ENCODE results near the gene ANKRD49.
A peak's percentile ranks its signal among the peaks of the same experiment; 100 is the strongest.

Gene ANKRD49

GRCh38 chr11:94543695-94544645 is 50.2 kb downstream of the ANKRD49 start, which contains the start of gene FUT4:
Gene FUT4 (plus strand): TSS chr11:94543921. CDS start chr11:94544134, 213 bp downstream.
- no peak for FAIRE-seq
- DNase-seq (ENCODE audit: low spot score), result peak; percentile 78

GRCh38 chr11:94544646-94545263 is 51.0 kb downstream of the ANKRD49 start:
- DNase-seq (ENCODE audit: low spot score) (peak; percentile 18), FAIRE-seq (no peak)

- peak; percentile 8 for DNase-seq (ENCODE audit: low spot score)
- no peak for FAIRE-seq
Measured at GRCh38 chr11:94545264-94546161, 51.7 kb downstream of the ANKRD49 start.

GRCh38 chr11:94546162-94546470 is 52.3 kb downstream of the ANKRD49 start:
- DNase-seq (ENCODE audit: low spot score) (no peak), FAIRE-seq (no peak)

DNA sequence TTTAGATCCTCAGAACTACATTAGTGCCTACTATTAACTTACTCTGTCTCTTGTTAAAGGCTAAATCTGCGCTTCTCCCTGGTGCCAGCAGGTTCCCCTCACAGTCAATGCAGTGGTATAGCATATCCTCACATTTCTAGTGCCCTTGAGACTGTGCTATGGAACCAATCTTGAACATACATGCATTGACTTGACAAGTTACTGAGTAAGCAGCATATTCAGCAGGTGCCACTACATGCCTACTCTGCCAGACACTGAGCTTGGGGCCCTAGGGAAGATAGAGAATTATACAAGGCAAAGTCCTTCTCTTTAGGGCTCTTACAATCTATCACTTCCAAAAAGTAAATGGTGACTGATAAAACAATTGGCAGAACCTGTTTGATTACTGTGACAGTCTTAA is 53.1 kb downstream of the ANKRD49 start:
- DNase-seq (ENCODE audit: low spot score) (no peak), FAIRE-seq (no peak)

GRCh38 chr11:94549146-94549545 is 55.4 kb downstream of the ANKRD49 start:
- FAIRE-seq (no peak), DNase-seq (ENCODE audit: low spot score) (no peak)

Measured in RCC 7860 (cell line).